GM18907 (cell line): ENCODE results near the gene ECT2L.

Experiments used
- ATAC-seq: cut with Tn5 transposase; IDR thresholded peaks from one replicate; pipeline ENCODE4 v1.9.1; 2021; ENCODE audit warnings: mild to moderate bottlenecking, moderate library complexity; ENCODE audit not compliant: unreplicated experiment

The ECT2L gene, protein sequence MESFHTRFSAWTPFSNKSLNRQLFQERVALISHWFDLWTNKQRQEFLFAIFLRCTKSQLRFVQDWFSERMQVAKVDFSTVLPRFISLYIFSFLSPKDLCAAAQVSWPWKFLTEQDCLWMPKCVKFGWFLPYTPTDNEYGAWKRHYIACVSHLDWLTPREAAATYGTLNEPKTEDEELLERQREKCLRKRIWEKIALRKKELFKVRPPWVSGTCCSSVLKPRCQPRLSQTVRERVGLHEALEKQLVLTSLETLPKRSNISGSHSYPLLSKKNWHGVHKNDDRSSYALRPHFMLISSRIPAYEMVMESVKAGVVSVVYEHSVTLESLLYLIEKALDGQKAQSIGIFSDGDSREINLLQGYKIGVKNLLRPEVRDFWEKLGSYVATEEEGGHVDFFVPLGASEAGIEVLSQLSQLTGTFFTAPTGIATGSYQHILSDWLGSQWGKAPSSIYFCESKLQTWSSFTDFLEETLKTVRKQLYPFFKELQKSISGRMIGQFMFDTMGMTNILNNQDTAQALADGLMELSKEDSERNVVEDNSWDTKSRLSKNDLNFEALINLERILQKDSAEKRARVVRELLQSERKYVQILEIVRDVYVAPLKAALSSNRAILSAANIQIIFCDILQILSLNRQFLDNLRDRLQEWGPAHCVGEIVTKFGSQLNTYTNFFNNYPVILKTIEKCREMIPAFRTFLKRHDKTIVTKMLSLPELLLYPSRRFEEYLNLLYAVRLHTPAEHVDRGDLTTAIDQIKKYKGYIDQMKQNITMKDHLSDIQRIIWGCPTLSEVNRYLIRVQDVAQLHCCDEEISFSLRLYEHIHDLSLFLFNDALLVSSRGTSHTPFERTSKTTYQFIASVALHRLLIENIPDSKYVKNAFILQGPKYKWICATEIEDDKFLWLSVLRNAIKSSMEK

DNA sequence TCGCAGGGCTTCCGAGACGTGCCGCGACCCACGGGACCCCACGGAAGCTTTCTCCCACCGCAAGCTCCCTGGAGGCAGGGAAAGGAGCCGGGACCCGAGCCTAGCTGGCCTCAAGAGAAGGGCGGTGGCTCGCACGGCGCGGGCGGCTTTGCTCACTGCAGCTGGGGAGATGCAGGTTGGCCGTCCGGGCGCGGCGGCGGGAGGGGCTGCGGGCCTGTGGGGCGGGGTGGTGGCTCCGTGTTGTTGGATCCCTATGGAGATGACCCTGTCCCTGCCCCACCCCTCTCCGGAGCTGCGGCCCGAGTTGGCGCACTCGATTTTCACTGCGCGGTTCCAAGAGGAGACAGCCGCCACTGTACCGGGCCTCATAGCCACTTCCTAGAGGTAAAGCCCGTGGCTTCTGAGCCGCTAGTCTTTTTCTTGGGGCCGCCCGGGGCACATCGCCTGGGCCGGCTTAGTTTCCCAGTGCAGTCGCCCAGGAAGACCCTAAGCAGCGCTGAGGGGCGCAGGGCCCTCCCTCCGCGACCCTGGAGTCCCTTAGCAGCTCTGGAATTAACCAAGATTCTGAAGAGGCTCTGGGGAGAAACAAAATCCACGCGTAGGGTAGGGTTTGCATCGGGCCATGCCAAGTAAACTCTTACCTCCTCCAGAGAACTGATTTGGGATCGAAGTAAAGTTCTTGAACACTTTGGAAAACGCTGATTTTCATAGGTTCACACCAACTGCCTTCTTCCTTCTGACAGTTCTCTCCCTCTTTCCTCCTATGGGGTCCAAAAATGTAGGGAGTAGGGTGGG lies at the start of gene ECT2L:
TSS of gene ECT2L (plus strand) at position 279 of the 795 bp plus-strand sequence. CDS start 17,188 bp downstream, outside the sequence.
- ATAC-seq = no peak

- ATAC-seq = no peak
Observed at GRCh38 chr6:138752017-138752416, 43.9 kb upstream of the ECT2L start.

GRCh38 chr6:138757136-138757535 lies 38.8 kb upstream of the ECT2L start:
- no peak for ATAC-seq

- ATAC-seq = no peak
Observed at GRCh38 chr6:138765896-138766655, 29.8 kb upstream of the ECT2L start.

- no peak for ATAC-seq
Observed at GRCh38 chr6:138769102-138769676, 26.7 kb upstream of the ECT2L start.

GRCh38 chr6:138772596-138773176 lies 23.2 kb upstream of the ECT2L start:
- ATAC-seq = peak; percentile 6

- ATAC-seq = peak; percentile 95
Observed at GRCh38 chr6:138773177-138774091, 22.5 kb upstream of the ECT2L start, which contains the start of gene CCDC28A. Gene CCDC28A (plus strand): TSS chr6:138773769. CDS start chr6:138776121, 2,352 bp downstream.

DNA sequence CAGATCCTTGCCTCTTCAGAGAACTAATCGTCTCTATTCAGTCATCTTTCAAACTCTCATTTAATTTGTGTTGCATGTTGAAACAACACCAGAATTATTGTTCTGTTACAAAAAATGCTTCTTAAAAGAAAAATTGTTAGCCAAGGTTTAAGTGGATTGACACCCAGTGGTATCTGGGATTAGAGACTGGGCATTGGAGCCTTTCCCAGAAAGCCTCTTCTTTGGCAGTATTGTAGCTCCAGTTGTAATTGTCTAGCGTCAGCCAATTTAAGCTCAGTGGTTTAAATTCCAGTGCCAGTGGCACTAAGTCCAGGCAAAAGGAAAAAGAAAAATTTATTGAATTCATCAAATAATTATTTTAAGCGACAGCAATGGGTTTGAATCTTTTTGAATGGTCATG lies 21.5 kb upstream of the ECT2L start:
- no peak for ATAC-seq

DNA sequence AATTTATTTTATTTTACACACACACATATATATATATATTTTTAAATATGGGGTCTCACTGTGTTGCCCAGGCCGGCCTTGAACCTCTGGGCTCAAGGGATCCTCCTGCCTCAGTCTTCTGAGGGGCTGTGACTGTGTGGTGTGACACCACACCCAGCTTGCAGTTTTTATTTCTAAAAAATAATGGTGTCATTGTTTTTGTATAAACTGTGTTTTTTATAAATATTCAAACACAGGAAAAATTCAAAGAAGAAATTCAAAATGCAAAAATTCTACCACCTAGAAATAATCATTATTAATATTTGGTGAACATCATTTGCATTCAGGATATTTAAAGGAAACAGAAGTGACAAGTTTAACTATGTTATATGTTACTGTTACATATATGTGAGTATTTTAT lies 19.2 kb upstream of the ECT2L start:
- no peak for ATAC-seq

- ATAC-seq = no peak
Observed at GRCh38 chr6:138778331-138778730, 17.6 kb upstream of the ECT2L start.

GRCh38 chr6:138782243-138782642 lies 13.6 kb upstream of the ECT2L start:
- no peak for ATAC-seq

DNA sequence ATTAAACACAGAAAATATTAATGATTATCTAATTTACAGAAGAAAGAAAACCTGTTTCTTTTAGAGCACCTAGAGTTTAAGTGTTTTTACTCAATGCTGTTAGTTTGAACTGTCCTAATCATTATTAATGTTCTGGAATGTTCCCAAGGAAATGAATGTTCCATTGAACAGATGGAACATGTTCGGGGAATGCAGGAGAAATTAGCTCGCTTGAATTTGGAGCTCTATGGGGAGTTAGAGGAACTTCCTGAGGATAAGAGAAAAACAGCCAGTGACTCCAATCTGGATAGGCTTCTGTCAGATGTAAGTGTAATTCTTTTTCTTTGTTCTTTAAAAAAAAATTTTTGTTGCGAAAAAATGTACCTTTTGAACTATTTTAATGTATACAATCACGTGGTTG lies 10.8 kb upstream of the ECT2L start:
- ATAC-seq = no peak

- no peak for ATAC-seq
Observed at GRCh38 chr6:138785980-138786379, 9.9 kb upstream of the ECT2L start.

DNA sequence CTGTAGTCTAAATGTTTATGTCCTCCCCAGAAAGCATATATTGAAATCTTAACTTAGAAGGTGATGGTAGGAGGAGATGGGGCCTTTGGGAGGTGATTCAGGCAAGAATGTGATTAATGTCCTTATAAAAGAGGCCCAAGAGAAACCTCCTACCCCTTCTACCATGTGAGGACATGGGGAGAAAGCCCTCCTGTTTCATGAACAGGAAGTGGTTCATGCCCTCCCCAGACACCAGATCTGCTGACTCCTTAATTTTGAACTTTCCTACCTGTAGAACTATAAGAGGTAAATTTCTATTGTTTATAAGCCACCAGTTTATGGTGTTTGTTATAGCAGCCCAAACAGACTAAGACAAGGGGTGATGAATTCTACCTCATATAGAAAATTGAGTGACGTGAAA lies 8.7 kb upstream of the ECT2L start:
- no peak for ATAC-seq

DNA sequence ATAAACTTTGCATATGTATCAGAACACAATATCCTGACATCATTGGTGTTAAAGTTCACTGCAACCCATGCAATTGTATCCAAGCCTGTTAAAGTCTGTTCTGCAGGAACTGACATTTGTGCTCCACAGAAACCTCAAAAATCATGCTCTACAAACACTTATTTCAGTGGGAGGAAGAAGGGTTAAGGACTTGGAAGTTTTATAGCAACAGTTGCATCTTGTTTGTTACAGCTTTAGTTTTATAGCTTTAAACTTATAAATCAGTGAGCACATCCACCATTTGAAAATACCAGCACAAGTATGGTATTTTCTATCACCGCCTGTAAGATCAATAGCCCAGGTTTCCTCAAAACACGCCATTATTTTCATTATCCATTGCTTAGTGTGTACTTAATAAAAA lies 884 bp downstream of the ECT2L start:
- no peak for ATAC-seq

DNA sequence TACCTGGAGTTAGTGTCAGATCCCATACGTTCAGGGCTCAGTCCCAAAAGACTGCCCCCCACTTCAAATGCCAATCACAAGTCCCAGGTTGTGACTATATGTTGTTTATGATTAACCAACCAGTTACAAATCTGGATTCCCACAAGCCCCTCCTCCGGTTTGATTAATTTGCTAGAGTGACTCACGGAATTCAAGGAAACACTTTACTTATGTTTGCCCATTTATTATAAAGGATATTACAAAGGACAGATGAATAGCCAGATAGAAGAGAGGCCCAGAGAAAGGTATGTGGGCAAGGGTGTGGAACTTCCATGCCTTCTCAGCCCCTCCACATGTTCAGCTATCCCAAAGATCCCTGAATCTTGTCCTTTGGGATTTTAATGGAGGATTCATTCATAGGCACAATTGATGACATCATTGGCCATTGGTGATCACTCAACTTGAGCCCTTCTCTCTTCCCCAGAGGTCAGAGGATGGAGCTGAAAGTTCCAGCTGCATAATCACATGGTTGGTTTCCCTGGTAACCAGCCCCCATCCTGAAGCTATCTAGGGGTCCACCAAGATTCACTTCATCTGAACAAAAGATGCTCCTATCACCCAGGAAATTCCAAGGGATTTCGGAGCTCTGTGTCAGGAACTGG lies 2.0 kb downstream of the ECT2L start:
- ATAC-seq = no peak

GRCh38 chr6:138800377-138801150 lies 4.7 kb downstream of the ECT2L start:
- no peak for ATAC-seq
